ENCODE measurements around the gene MLLT10.

MLLT10 gene

DNA sequence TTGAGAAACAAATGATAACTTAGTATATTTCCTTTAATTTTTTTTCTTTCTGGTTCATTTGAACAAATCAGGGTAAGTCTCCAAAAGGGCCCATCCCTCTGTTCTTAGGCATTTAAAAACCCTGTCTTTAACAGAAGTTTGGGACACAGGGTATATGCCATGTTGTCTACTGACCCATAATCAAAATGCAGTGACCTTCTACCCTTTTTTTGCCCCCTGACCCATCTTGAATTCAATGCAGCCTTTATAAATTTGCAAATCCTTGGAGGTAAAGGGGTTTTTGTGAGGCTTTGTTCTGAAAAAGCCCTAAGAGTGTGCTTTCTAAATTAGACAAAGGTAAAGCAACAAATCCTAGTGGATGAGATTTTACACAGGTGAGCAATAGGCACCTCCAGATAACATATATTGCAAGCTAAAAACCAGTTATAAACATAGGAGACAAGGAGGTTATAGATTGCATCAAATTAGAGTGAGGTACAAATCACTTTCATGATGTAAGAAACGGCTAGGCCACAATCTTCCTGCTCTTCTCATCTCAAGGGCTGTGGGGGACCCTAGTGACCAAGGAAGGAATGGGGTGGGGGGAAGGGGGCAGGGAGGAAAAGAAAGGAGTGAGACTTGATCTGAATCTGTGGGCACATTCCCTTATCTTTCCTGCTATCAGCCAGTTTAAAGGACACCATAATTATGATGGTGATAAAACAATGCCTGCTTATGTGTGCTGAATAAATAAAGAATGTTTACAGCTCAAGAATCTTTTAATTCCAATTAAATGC is 11.2 kb upstream of the MLLT10 start:
- H3K27me3 ChIP-seq (ENCODE audit: insufficient read depth, low read length) = no peaks in the 10 kb centered on the region
- no peaks in the 10 kb centered on the region for H3K9me3 ChIP-seq (ENCODE audit: low read length)
- no peak overlapping the region for H2AFZ ChIP-seq (ENCODE audit: low read depth, low read length)
- H3K4me3 ChIP-seq (ENCODE audit: low read length) = peak overlapping the region; percentile 61
- H3K36me3 ChIP-seq (ENCODE audit: insufficient read depth, low read length) = no peaks in the 10 kb centered on the region
- peaks cover 54% of the 10 kb centered on the region for H3K4me1 ChIP-seq (ENCODE audit: insufficient read depth, low read length)

GRCh38 chr10:21523557-21524008 is 10.4 kb upstream of the MLLT10 start:
- Histone ChIP-seq H3K4me3 (ENCODE audit: low read length) (peak overlapping the region; percentile 61), H3K9me3 (ENCODE audit: low read length) (no peaks in the 10 kb centered on the region), H2AFZ (ENCODE audit: low read depth, low read length) (no peak overlapping the region), H3K36me3 (ENCODE audit: insufficient read depth, low read length) (no peaks in the 10 kb centered on the region), H3K4me1 (ENCODE audit: insufficient read depth, low read length) (peaks cover 61% of the 10 kb centered on the region), H3K27me3 (ENCODE audit: insufficient read depth, low read length) (no peaks in the 10 kb centered on the region)

DNA sequence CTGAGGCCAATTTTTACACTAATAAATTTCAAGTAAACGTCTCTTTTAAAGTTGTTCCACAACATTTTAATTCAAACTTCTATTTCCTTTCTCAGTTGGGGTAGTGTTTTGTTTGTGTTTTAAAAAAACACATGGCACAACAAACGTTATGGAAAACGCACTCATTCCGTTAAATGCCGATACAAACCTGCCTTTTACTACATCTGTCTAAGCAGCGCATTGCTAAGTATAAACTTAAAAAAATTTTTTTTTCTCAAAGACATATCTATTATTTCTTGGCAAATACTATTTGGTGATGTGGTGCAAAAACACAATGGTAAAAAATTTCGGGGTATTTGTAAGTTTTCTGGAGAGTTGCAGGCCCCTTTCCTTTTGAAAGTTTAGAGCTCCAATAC is 9.9 kb upstream of the MLLT10 start:
- Histone ChIP-seq H3K4me1 (ENCODE audit: insufficient read depth, low read length) (peaks cover 62% of the 10 kb centered on the region), H3K36me3 (ENCODE audit: insufficient read depth, low read length) (no peaks in the 10 kb centered on the region), H3K27me3 (ENCODE audit: insufficient read depth, low read length) (no peaks in the 10 kb centered on the region), H3K4me3 (ENCODE audit: low read length) (peak overlapping the region; percentile 61), H3K9me3 (ENCODE audit: low read length) (no peaks in the 10 kb centered on the region), H2AFZ (ENCODE audit: low read depth, low read length) (no peak overlapping the region)

GRCh38 chr10:21524526-21525366 is 9.3 kb upstream of the MLLT10 start:
- H3K4me1 ChIP-seq (ENCODE audit: insufficient read depth, low read length) = peaks cover 62% of the 10 kb centered on the region
- peak overlapping the region; percentile 61 for H3K4me3 ChIP-seq (ENCODE audit: low read length)
- H3K9me3 ChIP-seq (ENCODE audit: low read length) = no peaks in the 10 kb centered on the region
- H2AFZ ChIP-seq (ENCODE audit: low read depth, low read length) = no peak overlapping the region
- H3K27me3 ChIP-seq (ENCODE audit: insufficient read depth, low read length) = no peaks in the 10 kb centered on the region
- no peaks in the 10 kb centered on the region for H3K36me3 ChIP-seq (ENCODE audit: insufficient read depth, low read length)

- Histone ChIP-seq H3K4me1 (ENCODE audit: insufficient read depth, low read length) (peaks cover 57% of the 10 kb centered on the region), H3K9me3 (ENCODE audit: low read length) (no peaks in the 10 kb centered on the region), H2AFZ (ENCODE audit: low read depth, low read length) (no peak within 1 kb of the TSS), H3K27me3 (ENCODE audit: insufficient read depth, low read length) (no peaks in the 10 kb centered on the region), H3K36me3 (ENCODE audit: insufficient read depth, low read length) (no peaks in the 10 kb centered on the region), H3K4me3 (ENCODE audit: low read length) (peak within 1 kb of the TSS; percentile 96)
Measured at GRCh38 chr10:21525367-21526187, 8.5 kb upstream of the MLLT10 start, which contains the start of gene SKIDA1. Gene SKIDA1 (minus strand): TSS chr10:21525682. CDS start chr10:21517822, 7,860 bp downstream.

DNA sequence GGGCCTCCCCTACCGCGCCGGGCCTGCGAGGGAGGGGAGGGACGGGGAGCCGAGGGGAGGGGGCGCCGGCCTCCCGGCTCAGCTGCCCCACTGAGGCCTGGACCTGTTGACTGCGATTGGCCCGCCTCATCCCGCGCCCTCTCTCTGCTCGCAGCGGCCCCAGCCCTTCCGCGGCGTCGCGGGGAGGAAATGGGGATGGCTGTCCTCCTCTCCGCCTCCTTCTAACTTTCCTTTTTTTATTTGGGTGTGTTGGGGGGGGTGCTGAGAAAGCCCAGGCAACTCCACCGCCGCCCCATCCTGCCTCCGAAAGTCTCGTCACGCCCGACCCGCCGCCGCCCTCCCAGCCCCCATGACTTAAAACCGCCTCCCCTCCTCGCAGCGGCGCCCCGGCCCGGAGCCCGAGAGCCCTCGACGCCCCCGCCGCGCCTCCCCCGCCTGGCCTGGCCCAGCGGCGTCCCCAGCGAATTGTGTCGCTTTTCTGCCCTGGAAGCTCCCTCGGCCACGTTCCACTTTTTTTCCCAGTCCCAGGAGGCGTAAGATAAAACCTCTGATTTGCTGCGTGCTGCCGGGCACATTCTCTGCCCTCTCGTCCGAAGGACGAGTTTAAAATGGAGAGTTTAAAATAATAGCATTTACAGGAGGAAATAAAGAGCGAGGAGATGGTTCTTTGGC is 7.7 kb upstream of the MLLT10 start:
- no peak overlapping the region for H2AFZ ChIP-seq (ENCODE audit: low read depth, low read length)
- H3K4me3 ChIP-seq (ENCODE audit: low read length) = peak overlapping the region; percentile 96
- H3K36me3 ChIP-seq (ENCODE audit: insufficient read depth, low read length) = no peaks in the 10 kb centered on the region
- peaks cover 57% of the 10 kb centered on the region for H3K4me1 ChIP-seq (ENCODE audit: insufficient read depth, low read length)
- no peaks in the 10 kb centered on the region for H3K27me3 ChIP-seq (ENCODE audit: insufficient read depth, low read length)
- no peaks in the 10 kb centered on the region for H3K9me3 ChIP-seq (ENCODE audit: low read length)

- no peak overlapping the region for H2AFZ ChIP-seq (ENCODE audit: low read depth, low read length)
- H3K4me3 ChIP-seq (ENCODE audit: low read length) = peak overlapping the region; percentile 96
- no peaks in the 10 kb centered on the region for H3K36me3 ChIP-seq (ENCODE audit: insufficient read depth, low read length)
- no peaks in the 10 kb centered on the region for H3K27me3 ChIP-seq (ENCODE audit: insufficient read depth, low read length)
- no peaks in the 10 kb centered on the region for H3K9me3 ChIP-seq (ENCODE audit: low read length)
- peaks cover 57% of the 10 kb centered on the region for H3K4me1 ChIP-seq (ENCODE audit: insufficient read depth, low read length)
Measured at GRCh38 chr10:21526860-21527597, 7.0 kb upstream of the MLLT10 start.

GRCh38 chr10:21527598-21528235 is 6.3 kb upstream of the MLLT10 start:
- Histone ChIP-seq H3K9me3 (ENCODE audit: low read length) (no peaks in the 10 kb centered on the region), H3K36me3 (ENCODE audit: insufficient read depth, low read length) (no peaks in the 10 kb centered on the region), H3K27me3 (ENCODE audit: insufficient read depth, low read length) (no peaks in the 10 kb centered on the region), H2AFZ (ENCODE audit: low read depth, low read length) (no peak overlapping the region), H3K4me3 (ENCODE audit: low read length) (peak overlapping the region; percentile 96), H3K4me1 (ENCODE audit: insufficient read depth, low read length) (peaks cover 57% of the 10 kb centered on the region)

- peak overlapping the region; percentile 96 for H3K4me3 ChIP-seq (ENCODE audit: low read length)
- H3K36me3 ChIP-seq (ENCODE audit: insufficient read depth, low read length) = no peaks in the 10 kb centered on the region
- H2AFZ ChIP-seq (ENCODE audit: low read depth, low read length) = no peak overlapping the region
Measured at GRCh38 chr10:21528236-21529031, 5.6 kb upstream of the MLLT10 start.

DNA sequence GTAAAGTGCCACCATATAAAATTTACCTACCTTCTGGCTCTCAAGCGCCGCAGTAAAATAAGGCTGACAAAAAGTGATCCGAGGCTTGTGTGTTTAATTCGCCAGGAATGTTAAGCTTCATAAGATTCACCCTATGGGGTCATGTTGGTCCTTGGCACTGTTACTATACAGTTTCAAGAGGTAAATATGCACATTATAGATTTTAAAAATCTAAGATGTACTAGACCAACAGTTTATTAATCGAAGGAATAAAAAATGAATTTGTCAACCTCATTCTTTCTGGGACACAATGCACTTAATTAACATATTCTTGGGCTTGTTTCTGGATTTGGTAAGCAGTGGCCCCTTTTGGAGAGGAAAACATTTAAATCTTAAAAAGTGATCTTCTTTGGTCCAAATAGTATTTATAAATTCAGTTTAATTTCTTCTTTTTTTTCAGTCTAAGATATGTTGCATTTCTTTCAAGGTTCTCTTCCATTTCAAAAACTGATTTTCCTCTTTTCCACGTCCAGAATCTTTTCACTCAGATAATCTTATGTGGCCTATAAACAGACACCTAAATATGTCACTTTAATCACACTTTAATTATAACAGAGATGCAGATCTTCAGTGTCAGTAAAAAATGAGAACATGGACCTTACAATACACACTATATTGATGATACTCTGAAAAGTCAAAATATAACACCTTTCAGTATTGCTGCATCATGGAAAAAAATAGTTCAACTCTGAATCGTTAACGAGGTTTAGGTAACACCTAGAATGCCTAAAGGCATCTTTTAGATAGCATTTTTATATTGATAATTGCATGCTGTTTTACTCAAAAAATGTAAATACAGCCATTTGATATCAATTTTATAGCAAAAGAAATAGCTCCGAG is 4.8 kb upstream of the MLLT10 start:
- H2AFZ ChIP-seq (ENCODE audit: low read depth, low read length) = peak overlapping the region; percentile 9
- H3K4me1 ChIP-seq (ENCODE audit: insufficient read depth, low read length) = peaks cover 52% of the 10 kb centered on the region
- H3K9me3 ChIP-seq (ENCODE audit: low read length) = no peaks in the 10 kb centered on the region
- H3K27me3 ChIP-seq (ENCODE audit: insufficient read depth, low read length) = no peaks in the 10 kb centered on the region
- H3K36me3 ChIP-seq (ENCODE audit: insufficient read depth, low read length) = no peaks in the 10 kb centered on the region
- H3K4me3 ChIP-seq (ENCODE audit: low read length) = peak overlapping the region; percentile 96

More at GRCh38 chr10:21528236-21529031, 5.6 kb upstream of the MLLT10 start:
- peaks cover 57% of the 10 kb centered on the region for H3K4me1 ChIP-seq (ENCODE audit: insufficient read depth, low read length)
- no peaks in the 10 kb centered on the region for H3K9me3 ChIP-seq (ENCODE audit: low read length)
- no peaks in the 10 kb centered on the region for H3K27me3 ChIP-seq (ENCODE audit: insufficient read depth, low read length)

All from neuron (in vitro differentiated cells).